Progenitor cell of endocrine pancreas (in vitro differentiated cells): ENCODE measurements around the gene RUNX2. TPM values are rescaled to one million over a fixed set of nuclear protein-coding genes. Genes with fewer than 3 reads are reported as not detected.

ENCODE experiments used
- DNase-seq: peaks from one replicate; pipeline ENCODE4 v3.0.0; 2021; ENCODE audit warnings: low spot score; ENCODE audit not compliant: unreplicated experiment
- H3K27ac Mint-ChIP-seq: 2 replicates; pipeline ENCODE4 v1.8.0; 2021; ENCODE audit warnings: mild to moderate bottlenecking, moderate library complexity, mixed read lengths
- H3K27me3 Mint-ChIP-seq: 2 replicates; pipeline ENCODE4 v1.8.0; 2021; ENCODE audit warnings: mixed read lengths
- H3K36me3 Mint-ChIP-seq: 2 replicates; pipeline ENCODE4 v1.8.0; 2022; ENCODE audit warnings: mixed read lengths; ENCODE audit not compliant: insufficient read depth
- H3K4me1 Mint-ChIP-seq: 2 replicates; pipeline ENCODE4 v1.8.0; 2021; ENCODE audit warnings: low read depth, mixed read lengths
- H3K4me3 Mint-ChIP-seq: 2 replicates; pipeline ENCODE4 v1.8.0; 2021; ENCODE audit warnings: low read depth, mild to moderate bottlenecking, moderate library complexity, mixed read lengths
- H3K9me3 Mint-ChIP-seq: 2 replicates; pipeline ENCODE4 v1.8.0; 2021; ENCODE audit warnings: low read depth, mixed read lengths
- total RNA-seq: library from RNA; stranded (reverse); gene quantifications from 2 replicates; pipeline ENCODE4 v1.2.1, GENCODE V29; 2021
- TF ChIP-seq, protein P1 (sequence below): fragments of 200-600 bp; sonication (generic); IDR thresholded peaks from one replicate; pipeline ENCODE4 v1.5.0; 2021; ENCODE audit warnings: antibody characterized with exemption, mild to moderate bottlenecking; ENCODE audit not compliant: unreplicated experiment

Gene RUNX2
- total RNA-seq, 1 donor from 2014 or later: 0.46 TPM

GRCh38 chr6:45651301-45651700, 323.2 kb downstream of the RUNX2 start:
- Mint-ChIP-seq H3K9me3 (no peaks in the 10 kb centered on the region), H3K4me1 (no peaks in the 10 kb centered on the region), H3K27me3 (peaks cover 21% of the 10 kb centered on the region), H3K36me3 (no peaks in the 10 kb centered on the region), H3K27ac (no peak overlapping the region), H3K4me3 (no peak overlapping the region)
- no peak for DNase-seq
- TF ChIP-seq, protein P1, sequence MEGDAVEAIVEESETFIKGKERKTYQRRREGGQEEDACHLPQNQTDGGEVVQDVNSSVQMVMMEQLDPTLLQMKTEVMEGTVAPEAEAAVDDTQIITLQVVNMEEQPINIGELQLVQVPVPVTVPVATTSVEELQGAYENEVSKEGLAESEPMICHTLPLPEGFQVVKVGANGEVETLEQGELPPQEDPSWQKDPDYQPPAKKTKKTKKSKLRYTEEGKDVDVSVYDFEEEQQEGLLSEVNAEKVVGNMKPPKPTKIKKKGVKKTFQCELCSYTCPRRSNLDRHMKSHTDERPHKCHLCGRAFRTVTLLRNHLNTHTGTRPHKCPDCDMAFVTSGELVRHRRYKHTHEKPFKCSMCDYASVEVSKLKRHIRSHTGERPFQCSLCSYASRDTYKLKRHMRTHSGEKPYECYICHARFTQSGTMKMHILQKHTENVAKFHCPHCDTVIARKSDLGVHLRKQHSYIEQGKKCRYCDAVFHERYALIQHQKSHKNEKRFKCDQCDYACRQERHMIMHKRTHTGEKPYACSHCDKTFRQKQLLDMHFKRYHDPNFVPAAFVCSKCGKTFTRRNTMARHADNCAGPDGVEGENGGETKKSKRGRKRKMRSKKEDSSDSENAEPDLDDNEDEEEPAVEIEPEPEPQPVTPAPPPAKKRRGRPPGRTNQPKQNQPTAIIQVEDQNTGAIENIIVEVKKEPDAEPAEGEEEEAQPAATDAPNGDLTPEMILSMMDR: no peak

- H3K9me3 Mint-ChIP-seq: no peaks in the 10 kb centered on the region
- no peak overlapping the region for H3K27ac Mint-ChIP-seq
- no peak overlapping the region for H3K4me3 Mint-ChIP-seq
- TF ChIP-seq, protein P1: no peak
- no peaks in the 10 kb centered on the region for H3K4me1 Mint-ChIP-seq
- DNase-seq: no peak
- H3K27me3 Mint-ChIP-seq: peaks cover 20% of the 10 kb centered on the region
- no peaks in the 10 kb centered on the region for H3K36me3 Mint-ChIP-seq
Observed at GRCh38 chr6:45652416-45652815, 324.3 kb downstream of the RUNX2 start.

DNA sequence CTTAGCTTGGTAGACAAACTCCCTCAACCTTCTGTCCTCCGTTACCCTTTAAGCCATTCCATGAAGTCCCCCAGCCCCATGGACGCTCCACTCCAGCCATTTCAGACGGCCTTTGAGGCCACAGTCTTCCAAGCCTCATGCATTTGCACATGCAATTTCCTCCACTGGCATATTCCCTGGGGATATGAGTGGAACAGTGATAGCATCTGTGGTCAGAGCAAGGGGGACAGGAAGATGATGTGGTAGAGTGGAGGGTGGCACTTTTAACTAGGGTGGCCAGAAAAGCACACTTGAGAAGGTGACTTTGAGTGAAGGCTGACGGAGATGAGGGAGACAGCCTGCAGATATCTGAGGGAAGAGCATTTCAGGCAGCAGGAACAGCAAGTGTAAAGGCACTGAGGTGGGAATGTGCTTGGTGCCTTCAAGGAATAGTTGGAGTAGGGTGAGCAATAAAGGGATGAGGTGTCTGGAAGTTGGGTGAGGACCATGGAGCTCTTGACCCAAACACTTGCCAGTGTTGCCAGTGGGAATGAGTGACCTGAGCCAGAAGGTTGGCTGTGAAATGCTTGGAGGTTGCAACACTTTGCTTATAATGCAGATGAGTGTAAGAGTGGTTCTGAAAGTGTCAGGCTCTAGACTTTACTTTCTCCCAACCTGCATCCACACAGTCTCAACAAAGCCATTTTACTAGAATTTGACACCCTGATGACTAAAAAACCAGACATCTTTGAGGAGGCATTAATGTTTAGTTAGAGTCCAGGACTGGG, 325.2 kb downstream of the RUNX2 start:
- Mint-ChIP-seq H3K36me3 (no peaks in the 10 kb centered on the region), H3K9me3 (no peaks in the 10 kb centered on the region), H3K4me3 (no peak overlapping the region), H3K4me1 (no peaks in the 10 kb centered on the region), H3K27ac (no peak overlapping the region), H3K27me3 (peaks cover 22% of the 10 kb centered on the region)
- no peak for DNase-seq
- TF ChIP-seq, protein P1: no peak

DNA sequence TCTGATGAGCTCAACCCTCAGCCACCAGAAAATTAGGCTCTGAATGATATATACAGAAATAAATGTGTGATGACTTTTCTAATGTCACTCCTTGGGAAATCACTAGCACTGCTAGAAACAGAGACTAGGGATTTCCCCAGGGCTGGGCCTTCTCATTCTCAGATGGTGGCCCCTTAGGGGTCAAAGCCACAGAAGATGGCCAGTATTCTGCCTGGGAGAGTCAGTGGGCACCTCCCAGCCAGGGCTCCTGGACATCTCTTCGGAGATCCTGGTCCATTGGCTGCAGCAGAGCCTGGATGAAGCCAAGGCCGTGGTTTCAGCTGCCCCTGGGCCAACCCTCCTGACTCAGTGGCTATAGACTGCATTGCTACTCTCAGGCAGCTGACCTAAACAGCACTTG, 326.5 kb downstream of the RUNX2 start:
- TF ChIP-seq, protein P1: no peak
- Mint-ChIP-seq H3K27ac (no peak overlapping the region), H3K4me1 (no peaks in the 10 kb centered on the region)

DNA sequence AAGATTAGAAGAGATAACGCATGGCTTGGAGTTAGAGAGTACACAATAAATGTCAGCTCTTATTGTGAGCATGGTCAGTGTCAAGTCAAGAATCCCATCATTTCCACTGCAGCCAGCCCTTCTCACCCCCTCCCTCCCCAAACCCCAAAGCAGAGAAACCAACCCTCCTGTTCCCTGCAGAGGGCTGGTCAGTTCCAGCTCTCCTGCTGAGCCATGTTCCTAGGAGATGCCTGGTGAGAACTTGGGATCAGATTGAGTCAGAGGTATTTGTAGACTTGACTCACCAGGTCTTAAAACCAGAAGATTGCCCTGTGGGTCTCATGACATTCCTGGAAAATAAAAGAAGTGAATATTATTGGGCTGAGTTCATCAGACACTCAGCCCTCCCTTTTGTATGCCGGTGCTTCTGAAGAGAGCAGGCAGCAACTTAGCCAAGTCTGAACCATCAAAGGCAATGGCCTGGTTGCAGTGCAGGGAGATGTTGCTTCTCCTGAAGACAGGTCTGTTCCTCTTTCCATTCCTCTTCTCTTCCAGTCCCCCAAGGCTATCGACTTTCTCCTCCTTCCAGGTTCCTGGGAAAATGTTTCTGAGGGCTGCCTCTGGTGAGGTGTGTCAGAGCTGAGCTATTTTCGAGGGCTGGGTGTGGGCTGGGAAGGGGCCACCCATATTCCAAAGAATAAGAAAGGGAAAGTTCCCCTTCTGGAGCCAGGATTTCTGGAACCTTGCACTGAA, 327.8 kb downstream of the RUNX2 start:
- H3K27me3 Mint-ChIP-seq: peaks cover 44% of the 10 kb centered on the region
- no peaks in the 10 kb centered on the region for H3K36me3 Mint-ChIP-seq
- H3K9me3 Mint-ChIP-seq: no peaks in the 10 kb centered on the region
- H3K4me3 Mint-ChIP-seq: no peak overlapping the region
- no peak for DNase-seq
- TF ChIP-seq, protein P1: no peak
- no peak overlapping the region for H3K27ac Mint-ChIP-seq
- H3K4me1 Mint-ChIP-seq: no peaks in the 10 kb centered on the region

More for the DNA sequence above, 326.5 kb downstream of the RUNX2 start:
- Mint-ChIP-seq H3K36me3 (no peaks in the 10 kb centered on the region), H3K4me3 (no peak overlapping the region), H3K27me3 (peaks cover 31% of the 10 kb centered on the region), H3K9me3 (no peaks in the 10 kb centered on the region)
- DNase-seq: no peak
